Astrocyte (in vitro differentiated cells and primary cell): Measurements from ENCODE around the gene ACACA.

Experiments used
- EZH2 ChIP-seq: IDR thresholded peaks from 2 replicates; pipeline ENCODE4 v1.6.1; 2012; ENCODE audit warnings: mild to moderate bottlenecking, low read length, inconsistent platforms; ENCODE audit not compliant: insufficient read depth
- TF ChIP-seq, protein P1 (sequence below): IDR thresholded peaks from 2 replicates; pipeline ENCODE4 v1.5.1; 2011; ENCODE audit warnings: low read depth, mild to moderate bottlenecking, inconsistent platforms, low read length, moderate library complexity; ENCODE audit not compliant: insufficient read depth

- TF ChIP-seq, protein P1, sequence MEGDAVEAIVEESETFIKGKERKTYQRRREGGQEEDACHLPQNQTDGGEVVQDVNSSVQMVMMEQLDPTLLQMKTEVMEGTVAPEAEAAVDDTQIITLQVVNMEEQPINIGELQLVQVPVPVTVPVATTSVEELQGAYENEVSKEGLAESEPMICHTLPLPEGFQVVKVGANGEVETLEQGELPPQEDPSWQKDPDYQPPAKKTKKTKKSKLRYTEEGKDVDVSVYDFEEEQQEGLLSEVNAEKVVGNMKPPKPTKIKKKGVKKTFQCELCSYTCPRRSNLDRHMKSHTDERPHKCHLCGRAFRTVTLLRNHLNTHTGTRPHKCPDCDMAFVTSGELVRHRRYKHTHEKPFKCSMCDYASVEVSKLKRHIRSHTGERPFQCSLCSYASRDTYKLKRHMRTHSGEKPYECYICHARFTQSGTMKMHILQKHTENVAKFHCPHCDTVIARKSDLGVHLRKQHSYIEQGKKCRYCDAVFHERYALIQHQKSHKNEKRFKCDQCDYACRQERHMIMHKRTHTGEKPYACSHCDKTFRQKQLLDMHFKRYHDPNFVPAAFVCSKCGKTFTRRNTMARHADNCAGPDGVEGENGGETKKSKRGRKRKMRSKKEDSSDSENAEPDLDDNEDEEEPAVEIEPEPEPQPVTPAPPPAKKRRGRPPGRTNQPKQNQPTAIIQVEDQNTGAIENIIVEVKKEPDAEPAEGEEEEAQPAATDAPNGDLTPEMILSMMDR, result no peak
- no peak for TF ChIP-seq EZH2
Measured at GRCh38 chr17:37147301-37147812, 259.3 kb downstream of the ACACA start.
